Fibroblast of mammary gland (primary cell): ENCODE results near the gene CEP112.
A peak's percentile ranks its signal among the peaks of the same experiment; 100 is the strongest.

Source experiments
- DNase-seq: peaks from one replicate; pipeline ENCODE4 v3.0.0-alpha.2; 2010; ENCODE audit warnings: low read depth
- H3K4me3 ChIP-seq: 2 replicates; pipeline ENCODE4 v1.5.1; 2011; ENCODE audit warnings: low read depth, mild to moderate bottlenecking, low read length, moderate library complexity; ENCODE audit not compliant: control insufficient read depth
- CTCF ChIP-seq: conservative IDR thresholded peaks from 2 replicates; pipeline ENCODE4 v1.5.1; 2011; ENCODE audit warnings: low read depth, low read length, inconsistent platforms; ENCODE audit not compliant: control insufficient read depth, insufficient read depth

The CEP112 gene

GRCh38 chr17:65925606-65926307 lies 266.2 kb downstream of the CEP112 start:
- no peak for TF ChIP-seq CTCF
- no peak overlapping the region for H3K4me3 ChIP-seq
- DNase-seq: peak; percentile 24

GRCh38 chr17:65920996-65921395 lies 270.9 kb downstream of the CEP112 start:
- TF ChIP-seq CTCF: no peak
- H3K4me3 ChIP-seq: no peak overlapping the region
- DNase-seq: no peak

GRCh38 chr17:65918916-65919315 lies 273.0 kb downstream of the CEP112 start:
- TF ChIP-seq CTCF: peak; percentile 24
- no peak overlapping the region for H3K4me3 ChIP-seq
- no peak for DNase-seq

GRCh38 chr17:65918500-65918899 lies 273.4 kb downstream of the CEP112 start:
- no peak for DNase-seq
- no peak for TF ChIP-seq CTCF
- no peak overlapping the region for H3K4me3 ChIP-seq

GRCh38 chr17:65917560-65917959 lies 274.4 kb downstream of the CEP112 start:
- no peak overlapping the region for H3K4me3 ChIP-seq
- DNase-seq: no peak
- no peak for TF ChIP-seq CTCF

- no peak for DNase-seq
- H3K4me3 ChIP-seq: no peak overlapping the region
- no peak for TF ChIP-seq CTCF
Measured at GRCh38 chr17:65916425-65916824, 275.5 kb downstream of the CEP112 start.

- no peak for TF ChIP-seq CTCF
- no peak overlapping the region for H3K4me3 ChIP-seq
- DNase-seq: no peak
Measured at GRCh38 chr17:65914784-65915342, 277.1 kb downstream of the CEP112 start.
